K562 (cell line): ENCODE data around the gene DNASE2B. TPM values are rescaled to one million over a fixed set of nuclear protein-coding genes. Genes with fewer than 3 reads are reported as not detected.

Experiments used
- ATAC-seq: fragments of 200-7000 bp; cut with Tn5 transposase; 3 replicates; pipeline ENCODE4 v1.9.1; 2020; ENCODE audit warnings: moderate library complexity
- BruUV-seq: library from RNA; stranded (reverse); fragments of 400-500 nt; replicated peaks from 2 replicates; lab custom pipeline; 2021; lab: Mats Ljungman, UMichigan
- CTCF ChIA-PET: fragments of 300-600 bp; formaldehyde crosslinking; extraction: SDS; loops from one replicate; lab custom pipeline; 2021; ENCODE audit warnings: low intra/inter-chr PET ratio; lab: Yijun Ruan, JAX
- POLR2A ChIA-PET: fragments of 300-600, 350-650 bp; sonication (Branson Sonifier 250); formaldehyde crosslinking; extraction: SDS; loops from one replicate; lab custom pipeline; 2021; ENCODE audit warnings: antibody characterized with exemption, inconsistent platforms; lab: Yijun Ruan, JAX
- DNase-seq, 4 experiments: peaks; one replicate each; pipeline versions ENCODE4 v3.0.0 to v3.0.0-alpha.2; 2011 to 2018; ENCODE audit warnings: low spot score in 3 of 4, mixed read lengths in 3 of 4; ENCODE audit errors: extremely low read depth in 1 of 4
- FAIRE-seq: peaks from 2 replicates; lab custom pipeline; 2011; peaks lifted over from hg19 to GRCh38; lab: Jason Lieb, UNC
- H2AFZ ChIP-seq: 2 replicates; pipeline ENCODE4 v1.6.0; 2011; ENCODE audit warnings: low read depth, low read length, control low read depth, inconsistent platforms
- H3K27ac ChIP-seq: fragments of 200-600 bp; 3 replicates; pipeline ENCODE4 v1.8.0; 2011; ENCODE audit warnings: low read depth, mild to moderate bottlenecking, control low read depth, inconsistent platforms, low read length, moderate library complexity, mixed read lengths; ENCODE audit errors: extremely low read depth
- H3K27me3 ChIP-seq, 2 experiments: fragments of 300-600 bp in 1 of 2; 2 replicates in 1 of 2; 3 replicates in 1 of 2; pipeline versions ENCODE4 v1.6.0 to v1.8.0; 2011; ENCODE audit warnings: inconsistent platforms in 2 of 2, low read length in 2 of 2, mild to moderate bottlenecking in 1 of 2, mixed read lengths in 1 of 2, moderate library complexity in 1 of 2; ENCODE audit not compliant: control insufficient read depth in 2 of 2, insufficient read depth in 2 of 2
- H3K36me3 ChIP-seq: fragments of 300-600 bp; 3 replicates; pipeline ENCODE4 v1.8.0; 2011; ENCODE audit warnings: mild to moderate bottlenecking, low read length, inconsistent platforms; ENCODE audit not compliant: control insufficient read depth, insufficient read depth
- H3K4me1 ChIP-seq, 2 experiments: fragments of 200-600 bp in 1 of 2; replicated peaks in 1 of 2; 2 replicates in 1 of 2; 3 replicates in 1 of 2; pipeline versions ENCODE4 v1.5.1 to v1.8.0; 2011; ENCODE audit warnings: inconsistent platforms in 2 of 2, low read length in 2 of 2, mild to moderate bottlenecking in 1 of 2, mixed read lengths in 1 of 2, moderate library complexity in 1 of 2; ENCODE audit not compliant: control insufficient read depth in 2 of 2, insufficient read depth in 2 of 2
- H3K4me2 ChIP-seq: 2 replicates; pipeline ENCODE4 v1.6.1; 2011; ENCODE audit warnings: low read length, control low read depth, inconsistent platforms, mixed read lengths; ENCODE audit not compliant: insufficient read depth
- H3K4me3 ChIP-seq: fragments of 200-600 bp; sonication (generic), shearing (Covaris generic); 2 replicates; pipeline ENCODE4 v1.5.1; 2016; ENCODE audit warnings: control low read depth, inconsistent platforms
- H3K79me2 ChIP-seq: fragments of 200-600 bp; 3 replicates; pipeline ENCODE4 v1.8.0; 2011; ENCODE audit warnings: low read length, inconsistent platforms; ENCODE audit not compliant: control insufficient read depth, insufficient read depth
- H3K9ac ChIP-seq, 2 experiments: 2 replicates each; pipeline versions ENCODE4 v1.6.0 to v1.6.1; 2011; ENCODE audit warnings: low read depth in 2 of 2, low read length in 2 of 2, control low read depth in 1 of 2, inconsistent platforms in 1 of 2, mild to moderate bottlenecking in 1 of 2, mixed read lengths in 1 of 2; ENCODE audit not compliant: insufficient read depth in 1 of 2
- H3K9me1 ChIP-seq: one replicate; pipeline ENCODE4 v1.6.0; 2011; ENCODE audit warnings: inconsistent platforms, mild to moderate bottlenecking, low read length, moderate library complexity; ENCODE audit not compliant: control insufficient read depth, insufficient read depth
- H3K9me3 ChIP-seq: replicated peaks from 2 replicates; pipeline ENCODE4 v1.5.1; 2011; ENCODE audit warnings: low read depth, low read length, inconsistent platforms; ENCODE audit not compliant: control insufficient read depth, insufficient read depth
- H4K20me1 ChIP-seq: replicated peaks from 2 replicates; pipeline ENCODE4 v1.6.1; 2011; ENCODE audit warnings: low read length, inconsistent platforms, mixed read lengths; ENCODE audit not compliant: control insufficient read depth, insufficient read depth
- BACH1 ChIP-seq: fragments of 200-800 bp; sonication (Bioruptor generic); IDR thresholded peaks from 2 replicates; pipeline ENCODE4 v1.6.1; 2016; ENCODE audit warnings: missing genetic modification characterization, missing compliant biosample characterization
- CAMTA2 ChIP-seq: fragments of 250-450 bp; sonication (Bioruptor Pico); conservative IDR thresholded peaks from 2 replicates; pipeline ENCODE4 v1.5.1; 2022
- DIDO1 ChIP-seq: fragments of 450-650 bp; IDR thresholded peaks from 2 replicates; pipeline ENCODE4 v1.6.1; 2016; ENCODE audit warnings: low read depth, missing biosample characterization, missing genetic modification characterization
- DNMT1 ChIP-seq: fragments of 450-650 bp; IDR thresholded peaks from 2 replicates; pipeline ENCODE4 v1.6.1; 2016; ENCODE audit warnings: antibody characterized with exemption, mild to moderate bottlenecking
- JUNB ChIP-seq: fragments of 450-650 bp; formaldehyde crosslinking; conservative IDR thresholded peaks from 2 replicates; pipeline ENCODE4 v1.4.0; 2020; ENCODE audit warnings: mild to moderate bottlenecking
- MXI1 ChIP-seq: IDR thresholded peaks from 2 replicates; pipeline ENCODE4 v1.6.1; 2011; ENCODE audit warnings: low read depth, mild to moderate bottlenecking, improper control_type of control experiment, low read length
- MYNN ChIP-seq, 2 experiments: sonication (generic); formaldehyde crosslinking in 1 of 2; IDR thresholded peaks; 2 replicates each; pipeline versions ENCODE4 v1.5.0 to v1.6.1; 2016 to 2020; ENCODE audit warnings: antibody characterized with exemption in 1 of 2, missing genetic modification reagents in 1 of 2
- NCOA1 ChIP-seq: fragments of 450-650 bp; IDR thresholded peaks from 2 replicates; pipeline ENCODE4 v1.6.1; 2016; ENCODE audit warnings: low read depth
- WGBS: fragments of 100-300 bp; shearing (Covaris generic); methylation state at CpG from one replicate; pipeline ENCODE4 v1.1.6; 2016; ENCODE audit warnings: low coverage, mixed read lengths; ENCODE audit not compliant: insufficient coverage; ENCODE audit errors: missing lambda C conversion rate; 5-methylcytosine and 5-hydroxymethylcytosine counted together
- in situ Hi-C: fragments of 300-500 bp; cut with MboI; formaldehyde crosslinking; loops from 4 replicates; pipeline ENCODE4 v1.15.0; 2018; ENCODE audit warnings: inconsistent platforms, mixed read lengths
- intact Hi-C: fragments of 100-400 bp; cut with micrococcal nuclease; formaldehyde crosslinking; loops from 2 replicates; pipeline ENCODE4 v1.14.2; 2022
- polyA plus RNA-seq, 8 experiments: library from polyadenylated mRNA; depleted of rRNA in 4 of 8; stranded (reverse) in 5 of 8; unstranded in 3 of 8; fragments of >200 nt; fragmentation: Nextera tagmentation in 2 of 8; fragmentation: Illumina TruSeq in 1 of 8; extraction: Ambion mirVana in 2 of 8; extraction: Trizol in 1 of 8; gene quantifications; 2 replicates each; pipeline versions ENCODE4 v1.2.1 to v1.2.3, GENCODE V29; 2011 to 2014; ENCODE audit warnings: inconsistent platforms in 1 of 8, missing spikeins in 1 of 8
- total RNA-seq, 7 experiments: library from RNA; depleted of rRNA in 6 of 7; stranded (reverse); fragments of >200 nt in 6 of 7; fragmentation: Illumina TruSeq in 2 of 7; extraction: Trizol in 2 of 7; gene quantifications; 2 replicates each; pipeline versions ENCODE4 v1.2.1 to v1.2.3, GENCODE V29; 2011 to 2021; ENCODE audit warnings: low replicate concordance in 1 of 7
- TF ChIP-seq, protein P1 (sequence below): IDR thresholded peaks from 2 replicates; pipeline ENCODE4 v1.6.1; 2011; ENCODE audit not compliant: insufficient read length; ENCODE audit errors: extremely low read depth
- TF ChIP-seq, protein P2 (sequence below): sonication (generic); formaldehyde crosslinking; IDR thresholded peaks from 2 replicates; pipeline ENCODE4 v1.8.1; 2023; ENCODE audit warnings: mild to moderate bottlenecking, missing genetic modification reagents

DNASE2B gene
- total and polyA plus RNA-seq, 9 of the 15 experiments (the other 6 are each of a cell fraction or from before 2014, with no cell fraction given), result not detected

DNA sequence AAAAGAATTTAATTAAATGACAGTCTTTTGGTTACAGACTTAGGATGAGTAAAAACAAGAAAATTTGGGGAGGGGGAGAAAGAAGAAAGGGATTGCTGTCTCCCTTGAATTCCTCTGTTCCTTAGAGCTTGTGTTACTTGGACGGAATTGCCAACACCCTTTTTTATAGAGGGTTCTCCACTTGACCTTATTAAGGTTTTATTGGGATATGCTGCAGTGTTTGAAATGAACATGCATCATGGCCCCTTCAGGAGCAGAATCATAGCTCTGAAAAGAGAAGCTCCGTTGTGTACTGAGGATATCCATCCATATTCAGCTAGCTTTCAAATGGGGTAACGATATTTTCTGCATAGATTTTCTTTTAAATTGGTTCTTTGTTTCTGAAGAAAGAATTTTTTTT lies 48.2 kb upstream of the DNASE2B start (continued):
- TF ChIP-seq DIDO1, result no peak

DNA sequence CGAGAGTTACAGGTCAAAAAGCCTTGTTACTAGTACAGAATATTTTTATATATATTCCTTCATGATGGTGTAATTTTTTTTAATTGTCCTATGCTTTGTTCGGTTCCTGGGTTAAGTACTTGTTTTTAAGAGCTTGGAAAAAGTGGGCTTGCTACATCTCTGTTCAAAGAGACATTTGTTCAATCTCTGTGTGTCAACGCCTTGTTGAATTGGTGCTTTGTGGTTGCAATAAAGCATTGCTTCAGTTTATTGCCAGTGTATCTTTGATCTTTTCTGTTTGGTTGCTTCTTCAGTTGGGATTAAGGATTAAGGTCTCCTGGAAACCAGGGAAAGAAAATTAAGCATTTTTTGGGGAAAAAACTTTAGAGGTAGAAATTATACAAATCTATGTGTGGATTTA lies 47.7 kb upstream of the DNASE2B start:
- H3K4me3 ChIP-seq, result no peak overlapping the region
- in situ Hi-C loops, result no loop called here
- ChIA-PET POLR2A (interaction anchor here (1.2 kb wide), 1 partner anchor 29 kb away, joined by 3 read pairs; no protein-coding TSS in a partner anchor), CTCF (no interaction called here)
- no peaks in the 10 kb centered on the region for H3K9me3 ChIP-seq
- TF ChIP-seq DNMT1 (no peak), JUNB (no peak), NCOA1 (no peak), CAMTA2 (no peak), MYNN (IDR thresholded peaks at IDR 0.05) (no peak), MYNN (CRISPR knock-in tag; IDR thresholded peaks at IDR 0.05) (no peak), MXI1 (no peak), BACH1 (tag) (no peak)
- TF ChIP-seq, protein P1, sequence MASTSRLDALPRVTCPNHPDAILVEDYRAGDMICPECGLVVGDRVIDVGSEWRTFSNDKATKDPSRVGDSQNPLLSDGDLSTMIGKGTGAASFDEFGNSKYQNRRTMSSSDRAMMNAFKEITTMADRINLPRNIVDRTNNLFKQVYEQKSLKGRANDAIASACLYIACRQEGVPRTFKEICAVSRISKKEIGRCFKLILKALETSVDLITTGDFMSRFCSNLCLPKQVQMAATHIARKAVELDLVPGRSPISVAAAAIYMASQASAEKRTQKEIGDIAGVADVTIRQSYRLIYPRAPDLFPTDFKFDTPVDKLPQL, result no peak
- TF ChIP-seq, protein P2, sequence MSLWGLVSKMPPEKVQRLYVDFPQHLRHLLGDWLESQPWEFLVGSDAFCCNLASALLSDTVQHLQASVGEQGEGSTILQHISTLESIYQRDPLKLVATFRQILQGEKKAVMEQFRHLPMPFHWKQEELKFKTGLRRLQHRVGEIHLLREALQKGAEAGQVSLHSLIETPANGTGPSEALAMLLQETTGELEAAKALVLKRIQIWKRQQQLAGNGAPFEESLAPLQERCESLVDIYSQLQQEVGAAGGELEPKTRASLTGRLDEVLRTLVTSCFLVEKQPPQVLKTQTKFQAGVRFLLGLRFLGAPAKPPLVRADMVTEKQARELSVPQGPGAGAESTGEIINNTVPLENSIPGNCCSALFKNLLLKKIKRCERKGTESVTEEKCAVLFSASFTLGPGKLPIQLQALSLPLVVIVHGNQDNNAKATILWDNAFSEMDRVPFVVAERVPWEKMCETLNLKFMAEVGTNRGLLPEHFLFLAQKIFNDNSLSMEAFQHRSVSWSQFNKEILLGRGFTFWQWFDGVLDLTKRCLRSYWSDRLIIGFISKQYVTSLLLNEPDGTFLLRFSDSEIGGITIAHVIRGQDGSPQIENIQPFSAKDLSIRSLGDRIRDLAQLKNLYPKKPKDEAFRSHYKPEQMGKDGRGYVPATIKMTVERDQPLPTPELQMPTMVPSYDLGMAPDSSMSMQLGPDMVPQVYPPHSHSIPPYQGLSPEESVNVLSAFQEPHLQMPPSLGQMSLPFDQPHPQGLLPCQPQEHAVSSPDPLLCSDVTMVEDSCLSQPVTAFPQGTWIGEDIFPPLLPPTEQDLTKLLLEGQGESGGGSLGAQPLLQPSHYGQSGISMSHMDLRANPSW, result no peak
- no peak overlapping the region for H3K4me2 ChIP-seq
- no peak overlapping the region for H3K27ac ChIP-seq
- H3K9me1 ChIP-seq, result no peaks in the 10 kb centered on the region
- no peaks in the 10 kb centered on the region; a peak in 2 of 5 replicates for H3K4me1 ChIP-seq
- H3K27me3 ChIP-seq, result peaks cover 0 to 4% of the 10 kb centered on the region in 2 experiments; a peak in 2 of 5 replicates
- no peaks in the 10 kb centered on the region for H4K20me1 ChIP-seq
- ATAC-seq, result no peak
- BruUV-seq, result no TSS peak
- FAIRE-seq, result no peak
- no peaks in the 10 kb centered on the region for H3K36me3 ChIP-seq
- H2AFZ ChIP-seq, result no peak overlapping the region
- intact Hi-C loops, result no loop called here
- no peak overlapping the region for H3K9ac ChIP-seq
- WGBS, result 6% methylated on average over 3 of the region's 3 CpGs
- no peaks in the 10 kb centered on the region for H3K79me2 ChIP-seq
- no peak for DNase-seq
